Measurements from ENCODE around the gene CADPS2.

DNA sequence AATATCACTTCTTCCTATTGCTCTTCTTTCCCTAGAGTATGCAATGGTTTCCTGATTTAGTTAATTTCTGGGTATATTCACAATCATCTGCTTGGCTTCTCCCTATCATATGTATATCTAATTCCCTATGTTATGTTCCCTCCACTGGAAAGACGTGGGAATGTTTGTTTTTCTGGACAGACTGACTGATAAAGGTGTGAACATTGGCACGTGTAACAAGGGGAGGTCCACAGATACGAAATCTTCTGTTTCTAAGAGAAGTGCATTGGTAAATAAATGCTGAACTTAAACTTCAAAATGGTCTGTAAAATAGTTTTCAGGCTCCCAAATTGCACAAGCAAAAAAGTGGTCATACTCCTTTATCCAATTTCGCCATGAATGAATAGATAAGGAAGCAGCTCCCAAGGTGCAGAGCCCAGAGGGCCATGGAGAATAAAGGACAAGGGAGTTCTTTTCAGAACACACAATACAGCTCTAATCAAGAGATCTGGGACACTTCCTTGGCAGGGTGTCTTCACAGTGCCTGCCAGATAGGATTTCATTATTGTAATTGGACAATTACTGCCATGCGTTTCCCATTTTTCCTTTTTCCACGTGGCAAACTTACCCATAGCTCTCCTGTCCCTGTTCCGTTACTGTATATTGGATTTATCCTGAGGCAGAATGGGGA is 329.3 kb downstream of the CADPS2 start:
- TF ChIP-seq, protein P1, sequence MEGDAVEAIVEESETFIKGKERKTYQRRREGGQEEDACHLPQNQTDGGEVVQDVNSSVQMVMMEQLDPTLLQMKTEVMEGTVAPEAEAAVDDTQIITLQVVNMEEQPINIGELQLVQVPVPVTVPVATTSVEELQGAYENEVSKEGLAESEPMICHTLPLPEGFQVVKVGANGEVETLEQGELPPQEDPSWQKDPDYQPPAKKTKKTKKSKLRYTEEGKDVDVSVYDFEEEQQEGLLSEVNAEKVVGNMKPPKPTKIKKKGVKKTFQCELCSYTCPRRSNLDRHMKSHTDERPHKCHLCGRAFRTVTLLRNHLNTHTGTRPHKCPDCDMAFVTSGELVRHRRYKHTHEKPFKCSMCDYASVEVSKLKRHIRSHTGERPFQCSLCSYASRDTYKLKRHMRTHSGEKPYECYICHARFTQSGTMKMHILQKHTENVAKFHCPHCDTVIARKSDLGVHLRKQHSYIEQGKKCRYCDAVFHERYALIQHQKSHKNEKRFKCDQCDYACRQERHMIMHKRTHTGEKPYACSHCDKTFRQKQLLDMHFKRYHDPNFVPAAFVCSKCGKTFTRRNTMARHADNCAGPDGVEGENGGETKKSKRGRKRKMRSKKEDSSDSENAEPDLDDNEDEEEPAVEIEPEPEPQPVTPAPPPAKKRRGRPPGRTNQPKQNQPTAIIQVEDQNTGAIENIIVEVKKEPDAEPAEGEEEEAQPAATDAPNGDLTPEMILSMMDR (IDR thresholded peaks at IDR 0.05) = no peak
- TF ChIP-seq EZH2 (IDR thresholded peaks at IDR 0.05; ENCODE audit: borderline replicate concordance, insufficient read depth, low read depth, low read length, poor library complexity, severe bottlenecking) = no peak
